ENCODE measurements around the gene NHLH1.

The NHLH1 gene

GRCh38 chr1:160412028-160412362 lies 45.1 kb downstream of the NHLH1 start:
- DNase-seq (ENCODE audit: low spot score): no peak

GRCh38 chr1:160413716-160414115 lies 46.8 kb downstream of the NHLH1 start:
- no peak for DNase-seq (ENCODE audit: low spot score)

- DNase-seq (ENCODE audit: low spot score): no peak
These were observed 48.0 kb downstream of the NHLH1 start for GRCh38 chr1:160414881-160415280.

GRCh38 chr1:160415696-160416290 lies 48.9 kb downstream of the NHLH1 start:
- no peak for DNase-seq (ENCODE audit: low spot score)

GRCh38 chr1:160416369-160416768 lies 49.5 kb downstream of the NHLH1 start:
- DNase-seq (ENCODE audit: low spot score): no peak

- no peak for DNase-seq (ENCODE audit: low spot score)
These were observed 51.6 kb downstream of the NHLH1 start for GRCh38 chr1:160418483-160418882.

GRCh38 chr1:160419150-160419837 lies 52.4 kb downstream of the NHLH1 start:
- DNase-seq (ENCODE audit: low spot score): no peak

- no peak for DNase-seq (ENCODE audit: low spot score)
These were observed 52.9 kb downstream of the NHLH1 start for GRCh38 chr1:160419838-160420169.

- no peak for DNase-seq (ENCODE audit: low spot score)
These were observed 54.3 kb downstream of the NHLH1 start for GRCh38 chr1:160420881-160421842.

- no peak for DNase-seq (ENCODE audit: low spot score)
These were observed 55.0 kb downstream of the NHLH1 start for GRCh38 chr1:160421881-160422280.

Data from hematopoietic multipotent progenitor cell treated with erythropoietin and hydrocortisone succinate and interleukin-3 and kit ligand, for 15 days (in vitro differentiated cells).